ENCODE results near the gene NXN. TPM values are rescaled to one million over a fixed set of nuclear protein-coding genes. Genes with fewer than 3 reads are reported as not detected.
"Not testable (repeated sequence)": the region's sequence is repeated elsewhere in the genome, so short reads cannot be mapped to it uniquely, and the experiment has no call there.

NXN gene
- total RNA-seq, 2 donors from 2014 or later, result 13.9 to 18.9 TPM

- Histone ChIP-seq H3K27ac (no peak overlapping the region), H3K36me3 (no peaks in the 10 kb centered on the region), H3K9me3 (no peaks in the 10 kb centered on the region), H3K4me3 (no peak overlapping the region), H3K27me3 (replicated peaks; ENCODE audit: insufficient read depth) (no peaks in the 10 kb centered on the region), H3K4me1 (ENCODE audit: control insufficient read depth in 1 of 2, low read depth in 2 of 2) (peaks cover 0 to 33% of the 10 kb centered on the region in 2 donors)
- no peak for TF ChIP-seq CTCF (IDR thresholded peaks at IDR 0.05)
- ATAC-seq (ENCODE audit: insufficient number of reproducible peaks, low FRiP score, low read depth) (no peak), DNase-seq (ENCODE audit: low spot score) (no peak)
Observed at GRCh38 chr17:907725-908124, 71.9 kb downstream of the NXN start.

- not testable (repeated sequence) for H3K9me3 ChIP-seq; H3K27ac ChIP-seq; H3K27me3 ChIP-seq (replicated peaks; ENCODE audit: insufficient read depth); H3K36me3 ChIP-seq; ATAC-seq (ENCODE audit: insufficient number of reproducible peaks, low FRiP score, low read depth); DNase-seq (ENCODE audit: low spot score); H3K4me3 ChIP-seq
- H3K4me1 ChIP-seq (ENCODE audit: control insufficient read depth in 1 of 2, low read depth in 2 of 2), result peaks cover 0 to 49% of the 10 kb centered on the region in 2 donors
Observed at GRCh38 chr17:905708-906107, 73.9 kb downstream of the NXN start.

GRCh38 chr17:903691-904481, 75.7 kb downstream of the NXN start:
- Histone ChIP-seq H3K4me1 (ENCODE audit: control insufficient read depth in 1 of 2, low read depth in 2 of 2) (peaks cover 3 to 45% of the 10 kb centered on the region in 2 donors), H3K4me3 (peak overlapping the region; percentile 50)
- TF ChIP-seq CTCF (IDR thresholded peaks at IDR 0.05), result no peak

GRCh38 chr17:902463-902862, 77.1 kb downstream of the NXN start:
- Histone ChIP-seq H3K36me3 (no peaks in the 10 kb centered on the region), H3K4me1 (ENCODE audit: control insufficient read depth in 1 of 2, low read depth in 2 of 2) (peaks cover 3 to 45% of the 10 kb centered on the region in 2 donors), H3K9me3 (no peaks in the 10 kb centered on the region), H3K27ac (no peak overlapping the region), H3K27me3 (replicated peaks; ENCODE audit: insufficient read depth) (no peaks in the 10 kb centered on the region), H3K4me3 (no peak overlapping the region)
- ATAC-seq (ENCODE audit: insufficient number of reproducible peaks, low FRiP score, low read depth), result no peak
- DNase-seq (ENCODE audit: low spot score), result no peak
- TF ChIP-seq CTCF (IDR thresholded peaks at IDR 0.05), result no peak

More at GRCh38 chr17:903691-904481, 75.7 kb downstream of the NXN start:
- Histone ChIP-seq H3K27me3 (replicated peaks; ENCODE audit: insufficient read depth) (no peaks in the 10 kb centered on the region), H3K9me3 (no peaks in the 10 kb centered on the region), H3K36me3 (no peaks in the 10 kb centered on the region), H3K27ac (peak overlapping the region; percentile 1 to 23)
- DNase-seq (ENCODE audit: low spot score) (no peak), ATAC-seq (ENCODE audit: insufficient number of reproducible peaks, low FRiP score, low read depth) (no peak)

GRCh38 chr17:901964-902363, 77.6 kb downstream of the NXN start:
- Histone ChIP-seq H3K4me3 (no peak overlapping the region), H3K36me3 (no peaks in the 10 kb centered on the region), H3K27me3 (replicated peaks; ENCODE audit: insufficient read depth) (no peaks in the 10 kb centered on the region), H3K27ac (peak overlapping the region; percentile 0 to 14), H3K9me3 (no peaks in the 10 kb centered on the region), H3K4me1 (ENCODE audit: control insufficient read depth in 1 of 2, low read depth in 2 of 2) (peaks cover 3 to 50% of the 10 kb centered on the region in 2 donors)
- TF ChIP-seq CTCF (IDR thresholded peaks at IDR 0.05), result no peak
- ATAC-seq (ENCODE audit: insufficient number of reproducible peaks, low FRiP score, low read depth) (no peak), DNase-seq (ENCODE audit: low spot score) (no peak)

Measured in thoracic aorta (tissue), 2 donors.